RWPE2 (cell line): ENCODE results near the gene TRIM5.

ENCODE experiments used
- ATAC-seq: fragments of 200-7000 bp; cut with Tn5 transposase; 3 replicates; pipeline ENCODE4 v1.9.1; 2021; ENCODE audit warnings: low read depth
- DNase-seq: peaks from one replicate; pipeline ENCODE4 v3.0.0-alpha.2; 2020; ENCODE audit warnings: low spot score
- H3K27ac ChIP-seq: fragments of 450-650 bp; 2 replicates; pipeline ENCODE4 v1.5.1; 2017; ENCODE audit warnings: mild to moderate bottlenecking; ENCODE audit not compliant: poor library complexity, severe bottlenecking
- H3K27me3 ChIP-seq: fragments of 250-450 bp; sonication (Bioruptor Pico); 2 replicates; pipeline ENCODE4 v1.5.1; 2021; ENCODE audit warnings: mild to moderate bottlenecking, moderate library complexity; ENCODE audit not compliant: insufficient read depth, poor library complexity, severe bottlenecking
- H3K36me3 ChIP-seq: fragments of 250-450 bp; sonication (Bioruptor Pico); 2 replicates; pipeline ENCODE4 v1.5.1; 2020; ENCODE audit warnings: low read depth, mild to moderate bottlenecking, moderate library complexity
- H3K4me1 ChIP-seq: fragments of 250-450 bp; sonication (Bioruptor Pico); 2 replicates; pipeline ENCODE4 v1.5.1; 2021; ENCODE audit warnings: mild to moderate bottlenecking, moderate library complexity; ENCODE audit not compliant: insufficient read depth, poor library complexity, severe bottlenecking
- H3K4me3 ChIP-seq: fragments of 250-450 bp; sonication (Bioruptor Pico); 2 replicates; pipeline ENCODE4 v1.5.1; 2021; ENCODE audit warnings: mild to moderate bottlenecking, moderate library complexity; ENCODE audit not compliant: severe bottlenecking
- H3K9me3 ChIP-seq: fragments of 250-450 bp; sonication (Bioruptor Pico); 2 replicates; pipeline ENCODE4 v1.5.1; 2021; ENCODE audit warnings: mild to moderate bottlenecking, moderate library complexity; ENCODE audit not compliant: severe bottlenecking
- CTCF ChIP-seq: fragments of 450-650 bp; IDR thresholded peaks from one replicate; pipeline ENCODE4 v1.5.1; 2017; ENCODE audit warnings: mild to moderate bottlenecking, moderate library complexity; ENCODE audit not compliant: poor library complexity, severe bottlenecking

TRIM5 gene

GRCh38 chr11:5631417-5631816 is 53.5 kb downstream of the TRIM5 start:
- no peaks in the 10 kb centered on the region for H3K27me3 ChIP-seq
- H3K36me3 ChIP-seq = 0 out of 2 replicates have a peak, but pooled peaks cover 4% of the 10 kb centered on the region
- no peaks in the 10 kb centered on the region for H3K9me3 ChIP-seq
- no peak overlapping the region for H3K4me3 ChIP-seq
- no peak for ATAC-seq
- H3K4me1 ChIP-seq = peaks cover 2% of the 10 kb centered on the region
- TF ChIP-seq CTCF = no peak
- H3K27ac ChIP-seq = no peak overlapping the region
- no peak for DNase-seq

- ATAC-seq (peak; percentile 21; the same call in 1 of the 3 replicates), DNase-seq (no peak)
- Histone ChIP-seq H3K4me3 (no peak overlapping the region), H3K27ac (peak overlapping the region; percentile 6), H3K36me3 (no peaks in the 10 kb centered on the region), H3K9me3 (no peaks in the 10 kb centered on the region), H3K4me1 (peaks cover 34% of the 10 kb centered on the region), H3K27me3 (no peaks in the 10 kb centered on the region)
- TF ChIP-seq CTCF = no peak
Observed at GRCh38 chr11:5626196-5626595, 58.7 kb downstream of the TRIM5 start.

GRCh38 chr11:5625281-5625680 is 59.6 kb downstream of the TRIM5 start:
- no peaks in the 10 kb centered on the region for H3K9me3 ChIP-seq
- H3K4me1 ChIP-seq = peaks cover 43% of the 10 kb centered on the region
- TF ChIP-seq CTCF = no peak
- H3K27ac ChIP-seq = peak overlapping the region; percentile 19
- peak overlapping the region; percentile 38 for H3K4me3 ChIP-seq
- no peak for DNase-seq
- no peaks in the 10 kb centered on the region for H3K27me3 ChIP-seq
- no peak for ATAC-seq
- H3K36me3 ChIP-seq = no peaks in the 10 kb centered on the region

GRCh38 chr11:5624489-5625279 is 60.2 kb downstream of the TRIM5 start, which contains the start of gene TRIM34:
TRIM34 (plus strand) TSS chr11:5625001; CDS start chr11:5632332, 7,331 bp downstream.
- DNase-seq (no peak), ATAC-seq (peak; percentile 68)
- Histone ChIP-seq H3K4me3 (peak within 1 kb of the TSS; percentile 38), H3K4me1 (peaks cover 49% of the 10 kb centered on the region), H3K9me3 (no peaks in the 10 kb centered on the region), H3K36me3 (no peaks in the 10 kb centered on the region), H3K27me3 (no peaks in the 10 kb centered on the region), H3K27ac (peak within 1 kb of the TSS; percentile 19)
- TF ChIP-seq CTCF = no peak

- Histone ChIP-seq H3K27ac (peak overlapping the region; percentile 94), H3K27me3 (no peaks in the 10 kb centered on the region), H3K4me1 (peaks cover 64% of the 10 kb centered on the region), H3K9me3 (no peaks in the 10 kb centered on the region), H3K36me3 (no peaks in the 10 kb centered on the region), H3K4me3 (no peak overlapping the region)
- no peak for ATAC-seq
- TF ChIP-seq CTCF = no peak
- no peak for DNase-seq
Observed at GRCh38 chr11:5622802-5623201, 62.1 kb downstream of the TRIM5 start.
